Measurements from ENCODE around the gene SP4.

DNA sequence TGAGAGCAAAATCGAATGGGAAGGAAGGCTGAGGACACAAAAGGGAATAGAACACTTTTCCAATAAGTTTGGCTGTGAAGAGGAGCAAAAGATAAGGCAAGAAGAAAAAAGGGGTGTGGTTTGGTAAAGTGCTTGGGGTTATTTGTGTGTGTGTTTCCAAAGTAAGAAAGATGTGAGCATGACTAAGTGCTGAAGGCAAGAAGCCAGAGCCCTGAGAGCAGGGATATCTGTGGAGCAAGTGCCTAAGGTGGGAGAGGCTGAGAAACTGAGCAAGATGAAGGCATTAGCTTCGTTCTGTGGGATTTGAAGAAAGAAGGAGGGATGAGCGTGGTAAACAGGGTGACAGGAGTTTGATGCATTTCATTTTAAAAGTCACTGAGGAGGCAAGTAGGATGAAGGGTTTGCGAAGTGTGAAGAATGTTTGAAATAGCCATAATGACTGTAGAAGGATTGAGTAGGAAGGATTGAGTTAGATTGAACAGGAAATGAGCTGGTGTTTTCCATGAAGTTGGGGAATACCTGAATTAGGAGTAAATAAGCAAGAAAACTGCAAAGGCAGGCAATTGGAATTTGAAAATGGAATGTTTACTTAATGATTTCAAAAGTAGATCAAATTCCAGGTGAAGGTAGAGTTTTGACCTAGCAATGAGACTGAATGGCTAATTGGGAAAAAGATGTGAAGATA is 19.9 kb upstream of the SP4 start:
- no peak for TF ChIP-seq POLR2A (IDR thresholded peaks at IDR 0.05; ENCODE audit: low read depth, low read length)
- TF ChIP-seq, protein P1, sequence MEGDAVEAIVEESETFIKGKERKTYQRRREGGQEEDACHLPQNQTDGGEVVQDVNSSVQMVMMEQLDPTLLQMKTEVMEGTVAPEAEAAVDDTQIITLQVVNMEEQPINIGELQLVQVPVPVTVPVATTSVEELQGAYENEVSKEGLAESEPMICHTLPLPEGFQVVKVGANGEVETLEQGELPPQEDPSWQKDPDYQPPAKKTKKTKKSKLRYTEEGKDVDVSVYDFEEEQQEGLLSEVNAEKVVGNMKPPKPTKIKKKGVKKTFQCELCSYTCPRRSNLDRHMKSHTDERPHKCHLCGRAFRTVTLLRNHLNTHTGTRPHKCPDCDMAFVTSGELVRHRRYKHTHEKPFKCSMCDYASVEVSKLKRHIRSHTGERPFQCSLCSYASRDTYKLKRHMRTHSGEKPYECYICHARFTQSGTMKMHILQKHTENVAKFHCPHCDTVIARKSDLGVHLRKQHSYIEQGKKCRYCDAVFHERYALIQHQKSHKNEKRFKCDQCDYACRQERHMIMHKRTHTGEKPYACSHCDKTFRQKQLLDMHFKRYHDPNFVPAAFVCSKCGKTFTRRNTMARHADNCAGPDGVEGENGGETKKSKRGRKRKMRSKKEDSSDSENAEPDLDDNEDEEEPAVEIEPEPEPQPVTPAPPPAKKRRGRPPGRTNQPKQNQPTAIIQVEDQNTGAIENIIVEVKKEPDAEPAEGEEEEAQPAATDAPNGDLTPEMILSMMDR (IDR thresholded peaks at IDR 0.05; ENCODE audit: extremely low read depth in 1 of 2, insufficient read depth in 1 of 2, low read depth in 1 of 2, low read length in 2 of 2) = no peak
- TF ChIP-seq, protein P2, sequence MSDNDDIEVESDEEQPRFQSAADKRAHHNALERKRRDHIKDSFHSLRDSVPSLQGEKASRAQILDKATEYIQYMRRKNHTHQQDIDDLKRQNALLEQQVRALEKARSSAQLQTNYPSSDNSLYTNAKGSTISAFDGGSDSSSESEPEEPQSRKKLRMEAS (IDR thresholded peaks at IDR 0.05; ENCODE audit: insufficient read depth, insufficient read length) = no peak
- no peak for TF ChIP-seq FOS (IDR thresholded peaks at IDR 0.05; ENCODE audit: borderline replicate concordance, insufficient read depth, low read length)
- TF ChIP-seq MYC (IDR thresholded peaks at IDR 0.05; ENCODE audit: low read depth, low read length) = no peak
